Mesenchymal stem cell (in vitro differentiated cells and primary cell): ENCODE measurements around the gene MINPP1.

ENCODE experiments used
- DNase-seq: peaks from one replicate; pipeline ENCODE4 v3.0.0-alpha.2; 2013
- H2AFZ ChIP-seq: one replicate; pipeline ENCODE4 v1.6.1; 2013; ENCODE audit warnings: low read depth, mild to moderate bottlenecking, control low read depth, inconsistent platforms, low read length, moderate library complexity
- H2AK5ac ChIP-seq: 2 replicates; pipeline ENCODE4 v1.6.1; 2013; ENCODE audit warnings: low read length, moderate library complexity, mild to moderate bottlenecking, inconsistent platforms; ENCODE audit not compliant: severe bottlenecking
- H2BK120ac ChIP-seq: one replicate; pipeline ENCODE4 v1.6.1; 2013; ENCODE audit warnings: low read depth, mild to moderate bottlenecking, inconsistent platforms, low read length, moderate library complexity
- H2BK12ac ChIP-seq, 2 experiments: one replicate each; pipeline ENCODE4 v1.6.1; 2013; ENCODE audit warnings: inconsistent platforms in 2 of 2, low read length in 2 of 2, mild to moderate bottlenecking in 2 of 2, moderate library complexity in 2 of 2, control low read depth in 1 of 2
- H2BK15ac ChIP-seq: one replicate; pipeline ENCODE4 v1.6.1; 2013; ENCODE audit warnings: mild to moderate bottlenecking, low read depth, inconsistent platforms; ENCODE audit not compliant: poor library complexity, severe bottlenecking
- H2BK5ac ChIP-seq: 2 replicates; pipeline ENCODE4 v1.6.1; 2013; ENCODE audit warnings: low read depth, mild to moderate bottlenecking, low read length, control low read depth, inconsistent platforms; ENCODE audit not compliant: poor library complexity, severe bottlenecking
- H3K14ac ChIP-seq, 2 experiments: one replicate each; pipeline ENCODE4 v1.6.1; 2013; ENCODE audit warnings: inconsistent platforms in 2 of 2, low read length in 2 of 2, control low read depth in 1 of 2, mild to moderate bottlenecking in 1 of 2, moderate library complexity in 1 of 2
- H3K18ac ChIP-seq, 2 experiments: one replicate each; pipeline ENCODE4 v1.6.1; 2013; ENCODE audit warnings: inconsistent platforms in 2 of 2, low read length in 2 of 2, control low read depth in 1 of 2, low read depth in 1 of 2, mild to moderate bottlenecking in 1 of 2
- H3K23ac ChIP-seq, 2 experiments: one replicate each; pipeline ENCODE4 v1.6.1; 2013; ENCODE audit warnings: inconsistent platforms in 2 of 2, low read length in 2 of 2, mild to moderate bottlenecking in 2 of 2, moderate library complexity in 2 of 2, control low read depth in 1 of 2
- H3K27ac ChIP-seq: 2 replicates; pipeline ENCODE4 v1.5.1; 2013; ENCODE audit warnings: mild to moderate bottlenecking, moderate library complexity, low read length, control low read depth, inconsistent platforms; ENCODE audit not compliant: poor library complexity, severe bottlenecking
- H3K27me3 ChIP-seq, 2 experiments: 2 replicates each; pipeline versions ENCODE4 v1.6.1 to v1.7.0; 2013; ENCODE audit warnings: low read length in 2 of 2, mild to moderate bottlenecking in 2 of 2, moderate library complexity in 2 of 2, control low read depth in 1 of 2, inconsistent platforms in 1 of 2; ENCODE audit not compliant: control insufficient read depth in 1 of 2, insufficient read depth in 1 of 2
- H3K36me3 ChIP-seq, 2 experiments: 2 replicates each; pipeline versions ENCODE4 v1.6.1 to v1.7.0; 2013; ENCODE audit warnings: low read length in 2 of 2, control low read depth in 1 of 2, inconsistent platforms in 1 of 2, low read depth in 1 of 2, mild to moderate bottlenecking in 1 of 2; ENCODE audit not compliant: insufficient read depth in 2 of 2, control insufficient read depth in 1 of 2
- H3K4ac ChIP-seq, 2 experiments: one replicate each; pipeline ENCODE4 v1.6.1; 2013; ENCODE audit warnings: inconsistent platforms in 2 of 2, low read length in 2 of 2, mild to moderate bottlenecking in 2 of 2, moderate library complexity in 2 of 2, control low read depth in 1 of 2, low read depth in 1 of 2
- H3K4me1 ChIP-seq: 2 replicates; pipeline ENCODE4 v1.6.1; 2013; ENCODE audit warnings: low read depth, low read length, control low read depth; ENCODE audit not compliant: control insufficient read depth, insufficient read depth
- H3K4me2 ChIP-seq: 2 replicates; pipeline ENCODE4 v1.6.1; 2013; ENCODE audit warnings: low read length, mild to moderate bottlenecking, inconsistent platforms; ENCODE audit not compliant: poor library complexity, severe bottlenecking
- H3K4me3 ChIP-seq, 2 experiments: 2 replicates each; pipeline versions ENCODE4 v1.5.1 to v1.7.0; 2013; ENCODE audit warnings: low read length in 2 of 2, mild to moderate bottlenecking in 2 of 2, control low read depth in 1 of 2, low read depth in 1 of 2; ENCODE audit not compliant: insufficient read depth in 1 of 2
- H3K79me1 ChIP-seq: replicated peaks from 2 replicates; pipeline ENCODE4 v1.6.1; 2013; ENCODE audit warnings: mild to moderate bottlenecking, control low read depth, low read length, inconsistent platforms; ENCODE audit not compliant: poor library complexity, severe bottlenecking
- H3K9ac ChIP-seq: 2 replicates; pipeline ENCODE4 v1.7.0; 2013; ENCODE audit warnings: mild to moderate bottlenecking, low read length, moderate library complexity
- H3K9me3 ChIP-seq: 2 replicates; pipeline ENCODE4 v1.7.0; 2013; ENCODE audit warnings: mild to moderate bottlenecking, low read length; ENCODE audit not compliant: control insufficient read depth
- H4K8ac ChIP-seq: one replicate; pipeline ENCODE4 v1.6.1; 2013; ENCODE audit warnings: inconsistent platforms, mild to moderate bottlenecking, low read length, moderate library complexity
- H4K91ac ChIP-seq: one replicate; pipeline ENCODE4 v1.6.1; 2013; ENCODE audit warnings: mild to moderate bottlenecking, low read length, inconsistent platforms
- WGBS: methylation state at CpG from one replicate; pipeline ENCODE4 v1.1.7; 2013; ENCODE audit warnings: mixed read lengths; 5-methylcytosine and 5-hydroxymethylcytosine counted together

MINPP1 gene

DNA sequence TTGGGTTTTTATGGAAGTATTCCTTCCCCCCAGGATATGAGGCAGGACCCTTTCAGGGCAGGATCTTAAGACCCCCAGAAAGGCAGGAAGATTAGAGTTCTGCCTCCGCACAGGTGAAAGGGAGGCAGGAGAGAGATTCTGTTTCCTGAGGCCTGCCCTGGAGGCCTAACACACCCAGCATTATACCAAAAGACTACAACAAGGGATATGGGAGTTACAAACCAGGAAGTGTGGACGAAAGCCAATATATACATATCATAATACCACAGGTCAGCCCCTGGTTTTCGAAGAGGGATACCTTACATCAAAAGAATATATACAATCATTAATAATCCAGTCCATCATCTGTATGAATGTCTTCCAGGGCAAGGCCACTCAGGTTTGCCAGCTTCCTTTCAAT lies 14.2 kb downstream of the MINPP1 start:
- Histone ChIP-seq H2BK12ac (no peak overlapping the region), H2BK5ac (no peak overlapping the region), H3K9me3 (no peaks in the 10 kb centered on the region), H3K4me3 (no peak overlapping the region), H4K91ac (no peak overlapping the region), H3K14ac (no peak overlapping the region), H2AFZ (no peak overlapping the region), H4K8ac (no peak overlapping the region), H2BK120ac (no peak overlapping the region), H3K79me1 (peaks cover 7% of the 10 kb centered on the region), H3K23ac (no peak overlapping the region), H3K4me2 (no peak overlapping the region), H3K27ac (no peak overlapping the region), H3K9ac (no peak overlapping the region), H2BK15ac (no peak overlapping the region), H3K36me3 (peaks cover 16 to 78% of the 10 kb centered on the region in 2 experiments), H3K27me3 (no peaks in the 10 kb centered on the region), H3K18ac (no peak overlapping the region), H3K4ac (no peak overlapping the region), H2AK5ac (no peak overlapping the region), H3K4me1 (no peaks in the 10 kb centered on the region)
- no peak for DNase-seq
- 95% methylated on average over 3 of the region's 3 CpGs for WGBS

DNA sequence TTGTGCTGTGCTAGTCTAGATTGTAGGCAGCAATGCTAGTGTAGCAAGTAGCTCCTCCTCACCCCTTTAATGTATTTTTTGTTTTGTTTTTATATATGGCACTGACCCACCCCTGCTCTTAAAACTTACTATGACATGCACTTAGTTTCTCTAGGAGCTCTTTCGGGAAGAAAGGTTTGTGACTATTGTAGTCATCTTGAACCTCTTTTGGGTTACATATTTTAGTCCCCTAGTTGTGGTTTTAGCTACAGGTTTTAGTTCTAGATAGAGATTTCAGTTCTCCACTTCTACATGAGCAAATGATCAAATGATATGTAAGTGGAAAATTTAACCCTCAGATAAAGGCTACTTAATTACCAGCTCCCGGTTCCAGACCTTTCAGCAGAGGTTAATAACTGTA lies 14.9 kb downstream of the MINPP1 start:
- H2BK120ac ChIP-seq: no peak overlapping the region
- H3K14ac ChIP-seq: no peak overlapping the region
- peaks cover 15 to 72% of the 10 kb centered on the region in 2 experiments for H3K36me3 ChIP-seq
- no peak overlapping the region for H3K9ac ChIP-seq
- no peak overlapping the region for H2BK12ac ChIP-seq
- no peak overlapping the region for H2AFZ ChIP-seq
- no CpG with 5 or more reads among the region's 2 CpGs for WGBS
- H4K8ac ChIP-seq: no peak overlapping the region
- H3K9me3 ChIP-seq: no peaks in the 10 kb centered on the region
- no peak overlapping the region for H3K23ac ChIP-seq
- DNase-seq: no peak
- no peak overlapping the region for H3K18ac ChIP-seq
- H2BK15ac ChIP-seq: no peak overlapping the region
- no peaks in the 10 kb centered on the region for H3K27me3 ChIP-seq
- no peak overlapping the region for H3K4me3 ChIP-seq
- H3K4me1 ChIP-seq: no peaks in the 10 kb centered on the region
- H2AK5ac ChIP-seq: no peak overlapping the region
- no peak overlapping the region for H4K91ac ChIP-seq
- H3K4ac ChIP-seq: no peak overlapping the region
- no peak overlapping the region for H3K4me2 ChIP-seq
- no peak overlapping the region for H2BK5ac ChIP-seq
- H3K27ac ChIP-seq: no peak overlapping the region
- peaks cover 7% of the 10 kb centered on the region for H3K79me1 ChIP-seq

DNA sequence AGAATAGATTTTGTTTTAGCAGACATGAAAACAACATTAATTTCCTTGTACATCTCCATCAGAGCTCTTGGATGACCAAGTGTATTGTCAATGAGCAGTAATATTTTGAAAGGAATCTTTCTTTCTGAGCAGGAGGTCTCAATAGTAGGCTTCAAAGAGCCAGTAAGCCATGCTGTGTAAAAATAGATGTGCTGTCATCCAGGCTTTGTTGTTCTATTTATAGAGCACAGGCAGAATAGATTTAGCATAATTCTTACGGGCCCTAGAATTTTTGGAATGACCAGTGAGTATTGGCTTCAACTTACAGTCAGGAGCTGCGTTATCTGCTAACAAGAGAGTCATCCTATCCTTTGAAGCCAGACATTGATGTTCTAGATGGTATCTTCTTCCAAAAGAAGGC lies 19.0 kb downstream of the MINPP1 start:
- Histone ChIP-seq H4K8ac (no peak overlapping the region), H2BK12ac (no peak overlapping the region), H4K91ac (no peak overlapping the region), H3K14ac (no peak overlapping the region), H2BK120ac (no peak overlapping the region), H2BK5ac (no peak overlapping the region), H3K18ac (no peak overlapping the region), H3K36me3 (peaks cover 5 to 49% of the 10 kb centered on the region in 2 experiments), H3K79me1 (peaks cover 8% of the 10 kb centered on the region), H2AK5ac (no peak overlapping the region), H3K4me3 (no peak overlapping the region), H3K4me1 (no peaks in the 10 kb centered on the region), H2BK15ac (no peak overlapping the region), H3K9ac (no peak overlapping the region), H3K4me2 (no peak overlapping the region), H3K27ac (no peak overlapping the region), H2AFZ (no peak overlapping the region), H3K4ac (no peak overlapping the region), H3K23ac (no peak overlapping the region), H3K9me3 (no peaks in the 10 kb centered on the region), H3K27me3 (no peaks in the 10 kb centered on the region)
- DNase-seq: no peak
- 92% methylated on average over 2 of the region's 2 CpGs for WGBS

DNA sequence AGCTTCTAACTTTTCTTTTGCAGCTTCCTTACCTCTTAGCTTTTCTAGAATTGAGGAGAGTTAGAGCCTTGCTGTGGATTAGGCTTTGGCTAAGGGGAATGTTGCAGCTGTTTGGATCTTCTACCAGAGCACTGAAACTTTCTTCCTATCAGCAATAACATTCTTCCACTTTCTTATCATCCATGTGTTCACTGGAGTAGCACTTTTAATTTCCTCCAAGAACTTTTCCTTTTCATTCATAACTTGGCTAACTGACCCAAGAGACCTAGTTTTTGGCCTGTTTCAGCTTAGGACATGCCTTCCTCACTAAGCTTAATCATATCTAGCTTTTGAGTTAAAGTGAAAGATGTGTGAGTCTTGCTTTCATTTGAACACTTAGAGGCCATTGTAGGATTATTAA lies 19.6 kb downstream of the MINPP1 start:
- H2AFZ ChIP-seq: no peak overlapping the region
- no peak overlapping the region for H3K4me3 ChIP-seq
- no peaks in the 10 kb centered on the region for H3K9me3 ChIP-seq
- H3K23ac ChIP-seq: no peak overlapping the region
- H4K8ac ChIP-seq: no peak overlapping the region
- no peaks in the 10 kb centered on the region for H3K4me1 ChIP-seq
- no peak overlapping the region for H4K91ac ChIP-seq
- H3K9ac ChIP-seq: no peak overlapping the region
- no peak overlapping the region for H3K14ac ChIP-seq
- H3K36me3 ChIP-seq: peaks cover 0 to 43% of the 10 kb centered on the region in 2 experiments
- H2BK120ac ChIP-seq: no peak overlapping the region
- no peak overlapping the region for H3K4ac ChIP-seq
- H2AK5ac ChIP-seq: no peak overlapping the region
- H2BK12ac ChIP-seq: no peak overlapping the region
- no peak overlapping the region for H3K18ac ChIP-seq
- no peak overlapping the region for H3K4me2 ChIP-seq
- no peak overlapping the region for H2BK15ac ChIP-seq
- H3K27ac ChIP-seq: no peak overlapping the region
- H3K27me3 ChIP-seq: no peaks in the 10 kb centered on the region
- no peak for DNase-seq
- H3K79me1 ChIP-seq: peaks cover 4% of the 10 kb centered on the region
- no peak overlapping the region for H2BK5ac ChIP-seq
